Measurements from ENCODE around the gene AP2A2. TPM values are rescaled to one million over a fixed set of nuclear protein-coding genes. Genes with fewer than 3 reads are reported as not detected.
A peak's percentile ranks its signal among the peaks of the same experiment; 100 is the strongest.

The AP2A2 gene
- 10 to 100 TPM; 45.8 to 55.0 (median 51.9) TPM for total RNA-seq
- 22.4 TPM for polyA plus RNA-seq
- long read RNA-seq, donor 1, full-length matches to known transcripts = 27 of 42 reads
- long read RNA-seq, donor 1, partial matches to known transcripts = 7 of 42 reads
- long read RNA-seq, donor 1, other reads (novel, unspliced or antisense) = 8 of 42 reads
- long read RNA-seq, donor 2, full-length matches to known transcripts = 17 of 21 reads
- long read RNA-seq, donor 2, partial matches to known transcripts = 1 of 21 reads
- long read RNA-seq, donor 2, other reads (novel, unspliced or antisense) = 3 of 21 reads
- long read RNA-seq, donor 3, full-length matches to known transcripts = 8 of 25 reads
- long read RNA-seq, donor 3, partial matches to known transcripts = 6 of 25 reads
- long read RNA-seq, donor 3, other reads (novel, unspliced or antisense) = 11 of 25 reads
- long read RNA-seq, donor 4, full-length matches to known transcripts = 15 of 22 reads
- long read RNA-seq, donor 4, partial matches to known transcripts = 4 of 22 reads
- long read RNA-seq, donor 4, other reads (novel, unspliced or antisense) = 3 of 22 reads

GRCh38 chr11:925496-926301, at the start of gene AP2A2:
AP2A2 (plus strand) TSS chr11:925870; CDS start chr11:926022, 152 bp downstream.
- no peaks in the 10 kb centered on the region for H3K9me3 ChIP-seq (ENCODE audit: control insufficient read depth, low read length)
- H3K4me1 ChIP-seq (ENCODE audit: control insufficient read depth, insufficient read depth, low read length) = peaks cover 5% of the 10 kb centered on the region
- ATAC-seq (peak; percentile 82 to 89), DNase-seq (peak; percentile 93 to 98 (median 97))
- H3K27ac ChIP-seq (ENCODE audit: low read length) = peak within 1 kb of the TSS; percentile 93
- 3% methylated on average over 124 of the region's 124 CpGs for WGBS
- H3K27me3 ChIP-seq (ENCODE audit: control insufficient read depth, insufficient read depth) = no peaks in the 10 kb centered on the region
- H3K4me3 ChIP-seq (ENCODE audit: low read length) = peak within 1 kb of the TSS; percentile 98
- intact Hi-C loops (cut with DNase I) = loop anchor here in 1 of 4 donors (5.0 to 10.0 kb wide), 2 partner anchors 42 to 119 kb away; no protein-coding TSS in a partner anchor

GRCh38 chr11:876545-876944, 49.1 kb upstream of the AP2A2 start:
- Histone ChIP-seq H3K27ac (ENCODE audit: low read length) (no peak overlapping the region), H3K27me3 (ENCODE audit: control insufficient read depth, insufficient read depth) (no peaks in the 10 kb centered on the region), H3K9me3 (ENCODE audit: control insufficient read depth, low read length) (no peaks in the 10 kb centered on the region), H3K4me1 (ENCODE audit: control insufficient read depth, insufficient read depth, low read length) (no peaks in the 10 kb centered on the region), H3K4me3 (ENCODE audit: low read length) (no peak overlapping the region)
- intact Hi-C loops (cut with DNase I) = no loop called here
- 49% methylated on average over 12 of the region's 12 CpGs for whole genome bisulfite sequencing
- DNase-seq (peak in 2 of 3 donors; percentile 76 to 78), ATAC-seq (peak; percentile 61 to 69)

- DNase-seq = no peak
- intact Hi-C loops (cut with DNase I) = no loop called here
- ATAC-seq = no peak
- Histone ChIP-seq H3K27me3 (ENCODE audit: control insufficient read depth, insufficient read depth) (no peaks in the 10 kb centered on the region), H3K9me3 (ENCODE audit: control insufficient read depth, low read length) (no peaks in the 10 kb centered on the region), H3K4me3 (ENCODE audit: low read length) (no peak overlapping the region), H3K27ac (ENCODE audit: low read length) (no peak overlapping the region), H3K4me1 (ENCODE audit: control insufficient read depth, insufficient read depth, low read length) (no peaks in the 10 kb centered on the region)
- 92% methylated on average over 11 of the region's 11 CpGs for WGBS
Observed at GRCh38 chr11:877565-877964, 48.1 kb upstream of the AP2A2 start.

GRCh38 chr11:880447-880846, 45.2 kb upstream of the AP2A2 start:
- intact Hi-C loops (cut with DNase I) = no loop called here
- H3K27me3 ChIP-seq (ENCODE audit: control insufficient read depth, insufficient read depth) = no peaks in the 10 kb centered on the region
- WGBS = 89% methylated on average over 14 of the region's 14 CpGs
- DNase-seq (no peak), ATAC-seq (no peak)
- no peak overlapping the region for H3K4me3 ChIP-seq (ENCODE audit: low read length)
- no peaks in the 10 kb centered on the region for H3K9me3 ChIP-seq (ENCODE audit: control insufficient read depth, low read length)
- no peak overlapping the region for H3K27ac ChIP-seq (ENCODE audit: low read length)
- no peaks in the 10 kb centered on the region for H3K4me1 ChIP-seq (ENCODE audit: control insufficient read depth, insufficient read depth, low read length)

GRCh38 chr11:882596-882995, 43.1 kb upstream of the AP2A2 start:
- DNase-seq (no peak), ATAC-seq (no peak)
- Histone ChIP-seq H3K4me3 (ENCODE audit: low read length) (no peak overlapping the region), H3K27me3 (ENCODE audit: control insufficient read depth, insufficient read depth) (no peaks in the 10 kb centered on the region), H3K27ac (ENCODE audit: low read length) (no peak overlapping the region), H3K4me1 (ENCODE audit: control insufficient read depth, insufficient read depth, low read length) (no peaks in the 10 kb centered on the region), H3K9me3 (ENCODE audit: control insufficient read depth, low read length) (no peaks in the 10 kb centered on the region)
- intact Hi-C loops (cut with DNase I) = no loop called here
- 91% methylated on average over 14 of the region's 14 CpGs for WGBS

GRCh38 chr11:883527-883926, 42.1 kb upstream of the AP2A2 start:
- WGBS = 88% methylated on average over 10 of the region's 10 CpGs
- Histone ChIP-seq H3K4me3 (ENCODE audit: low read length) (no peak overlapping the region), H3K9me3 (ENCODE audit: control insufficient read depth, low read length) (no peaks in the 10 kb centered on the region), H3K4me1 (ENCODE audit: control insufficient read depth, insufficient read depth, low read length) (no peaks in the 10 kb centered on the region), H3K27me3 (ENCODE audit: control insufficient read depth, insufficient read depth) (no peaks in the 10 kb centered on the region), H3K27ac (ENCODE audit: low read length) (no peak overlapping the region)
- DNase-seq = no peak
- intact Hi-C loops (cut with DNase I) = no loop called here
- ATAC-seq = peak; percentile 7 to 13

GRCh38 chr11:884578-885070, 41.0 kb upstream of the AP2A2 start:
- intact Hi-C loops (cut with DNase I) = no loop called here

GRCh38 chr11:886568-886967, 39.1 kb upstream of the AP2A2 start:
- ATAC-seq (no peak), DNase-seq (peak in 1 of 3 donors; percentile 47)
- Histone ChIP-seq H3K4me1 (ENCODE audit: control insufficient read depth, insufficient read depth, low read length) (no peaks in the 10 kb centered on the region), H3K27ac (ENCODE audit: low read length) (no peak overlapping the region), H3K4me3 (ENCODE audit: low read length) (no peak overlapping the region), H3K27me3 (ENCODE audit: control insufficient read depth, insufficient read depth) (no peaks in the 10 kb centered on the region), H3K9me3 (ENCODE audit: control insufficient read depth, low read length) (no peaks in the 10 kb centered on the region)
- intact Hi-C loops (cut with DNase I) = no loop called here
- 98% methylated on average over 17 of the region's 17 CpGs for WGBS

More at GRCh38 chr11:884578-885070, 41.0 kb upstream of the AP2A2 start:
- H3K4me1 ChIP-seq (ENCODE audit: control insufficient read depth, insufficient read depth, low read length) = no peaks in the 10 kb centered on the region
- no peaks in the 10 kb centered on the region for H3K9me3 ChIP-seq (ENCODE audit: control insufficient read depth, low read length)
- no peak overlapping the region for H3K27ac ChIP-seq (ENCODE audit: low read length)
- ATAC-seq (no peak), DNase-seq (peak in 1 of 3 donors; percentile 46)
- no peak overlapping the region for H3K4me3 ChIP-seq (ENCODE audit: low read length)
- no peaks in the 10 kb centered on the region for H3K27me3 ChIP-seq (ENCODE audit: control insufficient read depth, insufficient read depth)
- WGBS = 90% methylated on average over 16 of the region's 16 CpGs

GRCh38 chr11:887589-887988, 38.1 kb upstream of the AP2A2 start:
- Histone ChIP-seq H3K4me1 (ENCODE audit: control insufficient read depth, insufficient read depth, low read length) (no peaks in the 10 kb centered on the region), H3K4me3 (ENCODE audit: low read length) (no peak overlapping the region), H3K9me3 (ENCODE audit: control insufficient read depth, low read length) (no peaks in the 10 kb centered on the region), H3K27me3 (ENCODE audit: control insufficient read depth, insufficient read depth) (no peaks in the 10 kb centered on the region), H3K27ac (ENCODE audit: low read length) (no peak overlapping the region)
- intact Hi-C loops (cut with DNase I) = no loop called here
- DNase-seq (no peak), ATAC-seq (no peak)
- 95% methylated on average over 14 of the region's 14 CpGs for WGBS

GRCh38 chr11:888310-889212, 37.1 kb upstream of the AP2A2 start:
- Histone ChIP-seq H3K4me1 (ENCODE audit: control insufficient read depth, insufficient read depth, low read length) (no peaks in the 10 kb centered on the region), H3K9me3 (ENCODE audit: control insufficient read depth, low read length) (no peaks in the 10 kb centered on the region), H3K27me3 (ENCODE audit: control insufficient read depth, insufficient read depth) (no peaks in the 10 kb centered on the region), H3K4me3 (ENCODE audit: low read length) (no peak overlapping the region), H3K27ac (ENCODE audit: low read length) (no peak overlapping the region)
- intact Hi-C loops (cut with DNase I) = no loop called here
- ATAC-seq (no peak), DNase-seq (peak in 2 of 3 donors; percentile 38 to 59)
- WGBS = 91% methylated on average over 45 of the region's 45 CpGs

Measured in right cardiac atrium (tissue), 5 donors.